ENCODE measurements around the gene DLG3.

GRCh38 chrX:70466968-70467367 is 22.3 kb downstream of the DLG3 start:
- TF ChIP-seq CTCF (IDR thresholded peaks at IDR 0.05) (no peak), EP300 (IDR thresholded peaks at IDR 0.05; ENCODE audit: low read depth) (no peak)

Data from transverse colon (tissue), 3 donors.